G401.6 (cell line): ENCODE results near the gene POGLUT3.

Experiments
- FAIRE-seq: peaks from 2 replicates; lab custom pipeline; 2012; peaks lifted over from hg19 to GRCh38; lab: Jason Lieb, UNC

POGLUT3 gene, protein sequence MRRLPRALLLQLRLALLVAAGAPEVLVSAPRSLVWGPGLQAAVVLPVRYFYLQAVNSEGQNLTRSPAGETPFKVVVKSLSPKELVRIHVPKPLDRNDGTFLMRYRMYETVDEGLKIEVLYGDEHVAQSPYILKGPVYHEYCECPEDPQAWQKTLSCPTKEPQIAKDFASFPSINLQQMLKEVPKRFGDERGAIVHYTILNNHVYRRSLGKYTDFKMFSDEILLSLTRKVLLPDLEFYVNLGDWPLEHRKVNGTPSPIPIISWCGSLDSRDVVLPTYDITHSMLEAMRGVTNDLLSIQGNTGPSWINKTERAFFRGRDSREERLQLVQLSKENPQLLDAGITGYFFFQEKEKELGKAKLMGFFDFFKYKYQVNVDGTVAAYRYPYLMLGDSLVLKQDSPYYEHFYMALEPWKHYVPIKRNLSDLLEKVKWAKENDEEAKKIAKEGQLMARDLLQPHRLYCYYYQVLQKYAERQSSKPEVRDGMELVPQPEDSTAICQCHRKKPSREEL

DNA sequence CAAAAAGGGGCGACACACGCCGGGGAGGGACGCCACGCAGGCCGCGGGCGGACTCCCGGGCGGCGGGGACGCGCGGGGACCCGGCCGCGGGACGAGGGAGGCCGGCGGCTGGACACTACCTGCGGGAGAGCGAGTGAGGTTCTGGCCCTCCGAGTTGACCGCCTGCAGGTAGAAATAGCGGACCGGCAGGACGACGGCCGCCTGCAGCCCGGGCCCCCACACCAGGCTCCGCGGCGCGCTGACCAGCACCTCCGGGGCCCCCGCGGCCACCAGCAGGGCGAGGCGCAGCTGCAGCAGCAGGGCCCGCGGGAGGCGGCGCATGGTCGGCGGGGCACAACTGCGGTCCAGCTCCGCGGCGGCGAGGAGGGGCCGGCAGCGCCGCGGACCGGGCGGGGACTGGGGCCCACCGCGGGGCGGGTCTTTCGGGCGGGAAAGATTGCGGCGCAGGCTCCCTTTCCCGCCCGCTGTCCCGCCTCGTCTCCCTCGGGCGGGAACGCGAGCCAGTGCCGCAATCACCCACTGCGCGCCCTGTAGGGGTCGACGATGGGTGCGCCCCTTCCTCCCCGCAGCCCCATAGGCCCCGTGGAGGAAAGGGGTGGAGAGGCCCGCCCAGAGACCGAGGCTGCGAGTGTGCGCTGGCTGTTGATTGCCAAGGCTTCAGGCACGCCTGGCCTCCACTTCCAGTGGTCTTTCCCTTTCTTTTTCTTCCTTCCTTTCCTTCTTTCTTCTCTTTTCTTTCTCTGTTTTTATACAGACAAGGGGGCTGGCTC is at the start of gene POGLUT3:
TSS of gene POGLUT3 (minus strand) at position 339 of the 770 bp plus-strand sequence. CDS start at position 321, 18 bp downstream.
- FAIRE-seq: no peak

- FAIRE-seq: no peak
Observed at GRCh38 chr11:108545909-108546501, 47.8 kb upstream of the POGLUT3 start.

DNA sequence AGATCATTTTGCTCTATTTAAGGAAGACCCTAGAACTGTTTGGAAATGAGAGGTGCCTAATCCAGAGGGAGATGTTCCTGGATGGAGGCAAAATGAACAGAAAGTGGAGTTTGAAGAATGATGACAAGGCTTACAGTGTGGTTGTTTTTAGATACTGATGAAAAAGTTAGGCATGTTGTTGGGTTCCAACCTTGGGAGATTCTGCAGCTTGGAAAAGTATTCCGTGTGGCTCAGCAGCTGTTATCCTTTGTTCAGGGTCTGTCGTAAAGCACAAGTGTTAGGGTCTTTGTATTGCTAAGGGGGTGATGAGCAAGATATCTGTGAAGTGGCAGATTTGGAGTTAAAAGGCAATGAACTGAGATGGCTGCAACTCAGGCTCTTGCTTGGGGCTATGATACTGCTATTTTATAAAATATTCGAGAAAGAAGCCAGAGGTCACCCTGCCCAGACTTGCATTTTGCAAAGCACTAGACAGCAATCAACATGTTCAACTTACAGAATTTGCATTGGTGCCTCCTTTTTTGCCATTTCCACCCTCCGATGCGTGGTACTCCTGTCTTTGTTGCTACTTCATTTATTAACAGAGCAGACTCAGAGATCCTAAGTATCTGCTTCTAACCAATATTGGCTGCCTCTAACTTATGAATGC is 45.3 kb upstream of the POGLUT3 start:
- no peak for FAIRE-seq

- no peak for FAIRE-seq
Observed at GRCh38 chr11:108541531-108541930, 43.3 kb upstream of the POGLUT3 start.

DNA sequence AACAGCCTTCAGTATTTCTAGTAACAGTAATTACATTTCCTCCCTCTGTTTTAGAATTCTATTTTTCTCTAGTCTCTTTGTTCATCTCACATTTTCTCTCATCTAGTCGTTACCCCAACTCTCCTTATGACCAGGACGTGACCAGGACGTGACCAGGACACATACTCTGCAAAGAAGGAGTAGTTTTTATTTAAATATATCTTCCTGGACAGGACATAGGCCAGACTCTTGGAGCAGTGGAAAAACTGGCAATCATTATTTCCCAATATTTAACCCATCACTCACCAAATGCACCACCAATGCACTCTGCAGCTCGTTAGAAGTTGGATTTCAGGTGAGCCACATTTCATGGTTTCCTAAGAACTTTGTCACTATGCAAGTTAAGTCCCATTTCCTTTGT is 40.3 kb upstream of the POGLUT3 start:
- FAIRE-seq: no peak

DNA sequence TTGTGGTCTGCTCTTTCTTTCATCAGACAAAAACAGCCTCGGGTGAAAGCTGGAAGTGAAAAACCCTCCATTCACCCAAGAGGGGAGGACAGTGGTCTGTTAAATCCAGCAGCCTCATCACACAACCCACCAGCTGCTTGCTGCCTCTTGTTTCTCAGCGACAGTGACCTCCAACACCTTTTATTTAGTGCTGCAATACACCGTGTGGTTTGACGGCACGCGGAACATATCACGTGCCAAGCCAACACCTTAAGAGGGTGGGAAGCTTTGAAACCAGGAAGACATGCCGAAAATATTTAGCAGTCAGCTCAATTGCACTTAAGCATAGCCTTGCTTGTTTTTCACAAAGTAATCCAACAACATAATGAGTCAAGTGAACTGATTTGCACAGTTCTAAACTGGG is 39.8 kb upstream of the POGLUT3 start:
- FAIRE-seq: no peak

DNA sequence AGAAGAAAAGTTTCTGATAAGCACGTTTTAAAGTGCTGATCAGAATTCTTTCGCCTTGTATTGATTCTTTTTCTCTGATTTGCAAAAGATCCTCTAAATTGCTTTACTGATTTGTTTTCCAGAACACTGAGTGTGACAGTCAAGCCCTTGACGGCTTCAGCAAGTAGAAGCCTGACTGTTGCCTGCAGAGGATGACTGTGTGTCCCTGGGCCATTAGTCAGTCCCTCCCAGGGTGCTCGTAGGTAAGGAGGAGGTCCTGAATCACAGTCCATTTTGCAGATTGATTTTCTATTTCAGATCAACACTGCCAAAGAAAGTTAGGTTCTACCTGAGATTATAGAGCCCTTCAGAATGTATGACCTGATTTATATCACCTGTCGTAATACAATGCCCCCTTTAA is 38.6 kb upstream of the POGLUT3 start:
- FAIRE-seq: no peak

DNA sequence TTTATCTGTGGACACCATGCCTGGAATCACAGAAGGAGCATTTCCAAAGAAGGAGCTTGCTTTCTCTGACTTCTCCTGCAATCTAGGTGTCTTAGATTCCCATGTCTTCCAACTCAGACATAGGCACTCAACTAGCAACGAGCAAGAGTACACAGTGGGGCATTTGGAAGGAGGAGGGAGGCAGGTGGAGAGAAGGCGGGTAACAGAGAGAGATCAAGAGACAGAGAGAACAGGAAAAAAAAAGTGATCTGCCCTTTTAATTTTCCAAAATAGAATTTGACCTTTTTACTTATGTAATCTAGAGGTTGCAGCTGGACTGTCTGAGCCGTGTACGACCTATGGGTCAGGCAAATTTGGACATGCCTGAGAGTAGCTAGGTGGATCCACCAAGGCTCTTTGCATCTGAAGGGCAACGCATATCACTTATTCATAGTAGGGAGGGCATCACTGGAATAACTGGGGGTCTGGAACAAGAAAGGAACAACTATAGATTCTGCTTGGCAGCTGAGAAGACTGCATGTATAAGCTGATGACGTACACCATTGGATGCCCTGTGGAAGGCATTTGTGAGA is 37.3 kb upstream of the POGLUT3 start:
- FAIRE-seq: no peak

- FAIRE-seq: no peak
Observed at GRCh38 chr11:108534274-108534882, 36.2 kb upstream of the POGLUT3 start.

GRCh38 chr11:108530426-108530825 is 32.2 kb upstream of the POGLUT3 start:
- no peak for FAIRE-seq

DNA sequence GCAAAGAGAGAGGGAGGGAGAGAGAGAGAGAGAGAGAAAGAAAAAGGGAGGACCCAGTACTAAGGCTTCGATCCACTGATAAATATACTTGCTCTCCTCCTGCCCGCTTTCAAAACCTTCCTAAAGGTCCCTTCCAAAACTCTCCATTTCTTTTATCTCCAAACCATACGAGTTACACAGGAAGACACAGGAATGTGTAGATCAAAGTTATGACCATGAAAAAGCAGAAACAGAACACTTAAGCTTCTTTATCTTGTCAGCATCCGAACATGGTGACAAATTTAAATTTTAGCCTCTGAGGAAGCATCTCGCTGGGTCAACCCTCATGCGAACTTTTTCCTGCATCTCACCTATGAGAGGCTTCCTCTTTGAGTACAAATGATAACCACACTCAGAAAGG is 29.2 kb upstream of the POGLUT3 start:
- no peak for FAIRE-seq

- no peak for FAIRE-seq
Observed at GRCh38 chr11:108525161-108525560, 27.0 kb upstream of the POGLUT3 start.

DNA sequence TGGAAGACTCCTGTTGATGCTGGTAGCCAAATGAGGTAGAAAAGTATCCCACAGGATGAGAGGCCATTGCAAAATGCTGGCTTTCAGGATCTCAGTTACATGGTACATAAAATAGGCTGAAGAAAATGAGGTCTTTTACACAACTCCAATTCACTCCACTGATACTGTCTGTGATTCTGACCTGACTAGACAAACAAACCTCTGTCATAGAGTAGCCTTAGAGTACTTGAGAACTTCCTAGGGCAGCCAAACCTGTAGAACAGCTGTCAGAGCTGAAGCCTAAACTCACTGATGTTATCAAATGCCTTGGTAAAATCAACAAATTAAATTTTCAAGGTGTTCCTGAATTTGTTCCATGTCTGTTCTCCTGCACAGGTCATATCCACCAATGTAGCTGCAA is 26.2 kb upstream of the POGLUT3 start:
- no peak for FAIRE-seq

GRCh38 chr11:108522318-108522717 is 24.1 kb upstream of the POGLUT3 start:
- no peak for FAIRE-seq

- no peak for FAIRE-seq
Observed at GRCh38 chr11:108518581-108518980, 20.4 kb upstream of the POGLUT3 start.

GRCh38 chr11:108516125-108516524 is 17.9 kb upstream of the POGLUT3 start:
- no peak for FAIRE-seq

DNA sequence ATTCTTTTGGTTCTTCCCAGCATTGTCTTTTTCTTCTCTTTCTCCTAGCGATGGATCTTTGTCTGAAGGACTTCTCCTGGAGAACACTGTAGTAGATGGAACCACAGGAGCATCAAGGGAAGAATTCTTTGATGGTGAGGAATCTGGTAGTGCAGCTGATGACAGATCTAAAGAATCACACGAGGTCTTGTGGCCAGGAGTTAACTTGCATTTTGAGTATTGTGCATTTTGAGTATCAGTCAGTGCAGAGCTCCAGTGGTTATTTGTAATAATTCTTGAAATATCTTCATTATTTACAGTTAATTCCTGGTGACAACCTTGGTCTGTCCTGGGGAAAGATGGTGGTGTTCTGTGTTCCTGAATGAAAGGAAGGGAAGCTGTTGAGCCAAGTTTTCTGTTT is 14.5 kb upstream of the POGLUT3 start:
- FAIRE-seq: no peak

DNA sequence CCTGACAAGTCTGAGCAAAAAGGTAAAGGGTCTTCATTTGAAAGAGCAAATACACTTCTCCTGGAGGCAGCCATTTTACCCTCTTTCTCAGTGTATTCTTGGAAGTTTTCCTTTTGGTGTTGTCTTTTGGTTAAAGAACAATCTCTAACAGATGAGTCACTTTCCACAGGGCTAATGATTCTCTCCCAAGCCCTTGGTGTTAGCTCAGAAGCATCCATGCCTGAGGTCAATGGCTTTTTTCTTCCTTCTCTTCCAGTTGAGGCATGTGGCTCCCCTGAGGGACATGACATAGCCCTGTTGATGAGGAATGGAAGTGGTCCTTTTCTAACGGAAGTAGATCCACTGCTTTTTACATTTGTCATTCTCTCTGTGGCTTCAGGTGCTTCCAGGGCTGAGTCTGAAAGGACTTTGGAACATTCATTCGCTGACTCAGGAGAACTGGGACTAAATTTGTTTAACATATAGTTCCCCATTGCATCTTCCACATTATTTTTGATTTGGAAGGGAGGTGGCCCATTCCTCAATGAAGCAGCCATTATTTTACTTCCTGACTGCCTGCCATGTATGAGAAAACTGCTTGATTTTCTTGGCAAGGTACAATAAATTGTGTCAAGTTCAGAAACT is 13.8 kb upstream of the POGLUT3 start:
- FAIRE-seq: no peak

GRCh38 chr11:108508653-108509593 is 10.7 kb upstream of the POGLUT3 start:
- FAIRE-seq: no peak

GRCh38 chr11:108501396-108501795 is 3.2 kb upstream of the POGLUT3 start:
- FAIRE-seq: no peak
